HPDE6-E6E7 (cell line): ENCODE data around the gene SERPINB6.
"Not testable (repeated sequence)": the region's sequence is repeated elsewhere in the genome, so short reads cannot be mapped to it uniquely, and the experiment has no call there.

Experiments used
- DNase-seq: peaks from one replicate; pipeline ENCODE4 v3.0.0; 2011; ENCODE audit warnings: missing footprints; ENCODE audit errors: extremely low spot score

Gene SERPINB6

DNA sequence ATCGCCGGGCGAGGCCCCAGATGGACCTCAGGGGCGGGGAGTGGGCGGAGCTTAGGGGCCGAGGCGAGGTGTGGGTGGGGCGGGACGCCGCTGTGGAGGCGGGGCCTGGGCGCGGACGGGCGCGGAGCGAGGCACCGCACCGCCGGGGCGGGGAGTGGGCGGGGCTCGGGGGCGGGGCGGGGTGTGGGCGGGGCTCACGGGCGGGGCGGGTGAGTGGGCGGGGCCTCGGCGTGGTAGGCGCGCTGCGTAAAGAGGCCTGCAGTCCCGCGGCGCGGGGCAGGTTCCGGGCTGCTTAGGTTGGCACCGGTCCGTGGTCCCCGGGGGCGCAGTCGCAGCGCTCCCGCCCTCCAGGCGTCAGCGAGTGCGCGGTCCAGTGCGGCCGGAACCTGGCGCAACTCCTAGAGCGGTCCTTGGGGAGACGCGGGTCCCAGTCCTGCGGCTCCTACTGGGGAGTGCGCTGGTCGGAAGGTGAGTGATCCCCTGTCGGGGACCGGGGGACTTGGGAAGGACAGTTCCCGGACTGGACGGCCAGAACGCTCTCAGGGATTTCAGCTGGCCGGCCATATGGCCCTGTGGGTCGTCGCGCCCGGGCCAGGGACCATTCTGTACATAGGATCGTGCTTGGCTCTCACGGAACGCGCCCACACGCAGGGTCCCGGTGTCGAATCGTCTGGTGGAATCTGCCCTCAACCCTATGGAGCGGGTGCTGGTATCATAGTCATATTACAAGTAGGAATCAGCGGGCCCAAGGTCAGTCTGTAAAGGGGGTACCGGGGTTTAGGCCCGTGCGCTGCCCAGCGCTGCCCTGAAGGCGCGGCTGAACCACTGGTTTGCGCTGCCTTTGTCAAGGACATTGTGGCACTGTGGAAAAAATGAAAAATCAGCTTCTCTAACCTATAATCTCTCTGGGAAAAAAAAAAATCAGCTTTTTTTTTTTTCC is 28.5 kb upstream of the SERPINB6 start, which contains the start of gene NQO2:
TSS of gene NQO2 (plus strand) at position 277 of the 940 bp plus-strand sequence. CDS start 6,659 bp downstream, outside the sequence.
- peak; percentile 88 for DNase-seq

DNA sequence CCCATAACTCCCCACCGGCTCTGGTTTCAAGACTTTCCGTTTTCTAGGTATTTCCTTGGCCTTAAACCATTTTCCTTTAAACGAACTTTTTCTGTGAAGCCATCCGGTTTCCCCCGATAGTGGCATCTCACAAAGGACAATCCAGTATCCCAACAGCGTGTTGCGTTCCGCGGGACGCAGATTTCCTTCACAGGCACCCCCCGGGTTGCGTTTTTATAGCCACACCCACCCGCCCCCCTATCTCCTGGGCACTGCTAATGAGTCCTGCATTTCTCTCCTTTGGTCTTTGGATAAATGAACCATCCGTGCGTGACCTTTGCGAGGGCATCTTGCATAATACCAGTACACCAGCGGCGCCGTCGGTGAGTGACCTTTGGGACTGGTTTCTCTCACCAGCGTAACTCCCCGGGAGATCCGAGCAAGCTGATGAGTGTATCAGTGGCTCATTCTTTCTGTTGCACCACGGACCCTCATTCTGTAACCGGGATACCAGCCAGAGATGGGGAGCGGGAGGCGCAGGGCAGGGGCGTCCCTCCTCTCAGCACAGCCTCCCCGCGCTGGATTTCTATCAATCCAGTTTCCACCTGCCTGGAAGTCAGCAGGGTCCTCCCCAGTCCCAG is 27.7 kb upstream of the SERPINB6 start:
- peak; percentile 66 for DNase-seq

DNA sequence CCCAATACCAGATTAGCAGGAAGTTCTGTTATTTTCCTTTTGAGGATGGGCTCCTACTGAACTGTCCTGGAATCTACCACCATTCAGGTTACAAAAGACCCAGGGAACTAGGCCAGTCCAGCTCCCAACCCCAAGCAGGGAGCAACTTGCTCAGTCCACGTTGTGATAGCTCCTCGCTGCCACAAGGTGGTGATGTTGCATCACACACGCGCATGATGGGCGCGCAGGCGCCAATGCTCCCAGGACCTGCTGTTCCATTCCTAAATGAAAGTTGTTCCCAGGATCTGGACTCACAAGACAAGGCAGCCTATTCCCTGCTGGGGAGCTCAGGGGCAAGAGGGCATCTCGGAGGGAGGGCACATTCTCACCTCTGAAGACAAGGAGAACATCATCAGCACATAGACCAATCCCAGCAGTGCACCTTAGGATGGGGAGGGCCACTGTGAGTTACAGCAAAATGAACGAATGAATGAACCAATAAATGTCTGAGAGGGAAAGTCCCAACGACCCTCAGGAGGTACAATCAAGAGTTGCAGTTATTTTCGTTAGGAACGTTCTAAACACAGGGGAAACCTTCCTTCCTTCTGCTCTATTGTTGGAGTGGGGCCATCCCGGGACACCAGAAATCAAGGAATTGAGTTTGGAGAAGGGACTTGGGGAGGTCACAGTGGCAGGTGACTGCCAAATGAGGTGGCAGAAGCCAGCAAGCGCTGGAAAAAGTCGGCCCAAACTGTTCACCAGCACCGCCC is 27.1 kb upstream of the SERPINB6 start:
- not testable (repeated sequence) for DNase-seq

DNA sequence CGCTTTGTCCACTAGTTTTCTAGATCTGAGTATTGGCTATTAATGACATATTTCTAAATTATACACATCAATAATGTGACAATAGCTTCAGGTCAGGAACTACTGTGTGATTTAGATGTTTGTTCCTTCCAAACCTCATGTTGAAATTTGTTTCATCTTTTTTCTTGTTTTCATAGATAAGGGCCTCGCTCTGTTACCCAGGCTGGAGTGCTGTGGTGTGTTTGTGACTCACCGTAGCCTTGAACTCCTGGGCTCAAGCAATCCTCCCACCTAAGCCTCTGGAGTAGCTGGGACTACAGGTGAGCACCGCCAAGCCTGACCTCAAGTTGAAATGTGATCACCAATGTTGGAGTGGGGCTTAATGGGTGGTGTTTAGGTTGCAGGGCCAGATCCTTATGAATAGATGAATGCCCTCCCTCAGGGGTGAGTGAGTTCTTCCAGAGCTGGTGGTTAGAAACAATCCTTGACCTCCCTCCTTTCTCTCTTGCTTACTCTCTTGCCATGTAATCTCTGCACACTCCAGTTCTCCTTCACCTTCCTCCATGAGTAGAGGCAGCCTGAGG is 22.5 kb upstream of the SERPINB6 start:
- no peak for DNase-seq

- no peak for DNase-seq
These were observed 21.1 kb upstream of the SERPINB6 start for GRCh38 chr6:2992330-2992979.

GRCh38 chr6:2990932-2991506 is 19.7 kb upstream of the SERPINB6 start:
- DNase-seq, result no peak

- DNase-seq, result no peak
These were observed 19.0 kb upstream of the SERPINB6 start for GRCh38 chr6:2990248-2990931.

DNA sequence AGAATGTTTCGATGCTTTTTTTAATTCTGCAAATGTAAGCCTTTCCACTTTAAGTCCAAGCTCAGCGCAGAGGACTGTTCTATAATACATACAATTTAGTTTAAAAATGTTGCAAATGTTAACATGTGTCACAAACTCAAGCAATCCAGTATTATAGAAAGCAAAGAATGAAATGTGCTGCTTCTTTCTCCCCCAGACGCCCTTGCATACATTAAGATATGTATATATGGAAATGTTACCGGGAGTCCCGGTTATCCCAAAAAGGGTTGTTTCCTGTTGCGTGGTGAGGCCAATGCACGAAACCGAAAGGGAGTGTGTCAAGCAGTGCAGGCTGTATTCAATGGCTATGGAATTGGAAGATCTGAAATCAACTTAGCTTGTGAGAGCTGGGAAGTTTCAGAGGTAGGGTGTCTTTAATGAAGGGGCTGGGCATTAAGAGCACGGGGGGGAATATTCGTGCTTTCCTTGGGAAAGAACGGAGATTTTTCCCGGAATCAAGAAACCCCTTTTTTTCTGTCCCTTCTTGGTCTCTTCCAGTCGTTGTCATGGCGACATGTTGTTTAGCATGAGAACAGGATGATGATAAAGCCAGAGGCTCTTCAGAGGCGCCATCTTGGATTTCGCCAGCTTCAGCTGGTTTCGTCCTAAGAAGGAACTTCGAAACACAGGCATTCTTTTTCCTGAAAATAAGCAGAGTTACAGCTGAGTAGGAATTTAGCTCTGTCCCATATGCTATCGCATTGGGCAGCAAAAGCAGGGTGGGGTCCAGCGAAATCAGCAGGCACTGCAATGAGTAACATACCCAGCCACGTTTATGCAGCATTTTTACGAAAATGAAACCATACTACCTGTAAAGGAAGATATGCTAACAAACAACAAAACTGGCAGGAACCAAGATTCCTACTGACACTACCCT is 18.2 kb upstream of the SERPINB6 start:
- peak; percentile 67 for DNase-seq

- peak; percentile 75 for DNase-seq
These were observed 17.3 kb upstream of the SERPINB6 start for GRCh38 chr6:2988426-2989331.

GRCh38 chr6:2988094-2988425 is 16.7 kb upstream of the SERPINB6 start:
- DNase-seq, result no peak

DNA sequence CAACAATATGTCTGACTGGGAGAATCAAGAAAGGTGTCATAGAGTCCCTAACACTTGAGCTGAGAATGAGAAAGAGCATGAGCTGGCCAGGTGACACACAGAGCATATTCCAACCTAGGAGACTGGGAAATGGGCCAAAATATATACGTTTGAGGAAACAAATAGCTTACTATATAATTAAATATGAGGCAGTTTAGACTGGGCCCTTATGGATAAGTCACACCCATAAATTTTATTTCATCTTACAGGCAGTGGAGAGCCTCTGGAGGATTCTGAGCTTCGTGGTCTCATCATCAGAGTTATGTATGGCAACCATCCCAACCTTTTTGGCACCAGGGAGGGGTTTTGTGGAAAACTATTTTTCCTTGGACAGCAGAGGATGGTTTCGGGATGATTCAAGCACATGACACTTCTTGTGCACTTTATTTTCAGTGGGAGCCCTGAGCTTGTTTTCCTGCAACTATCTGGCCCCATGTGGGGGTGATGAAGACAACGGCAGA is 15.4 kb upstream of the SERPINB6 start:
- DNase-seq, result no peak

DNA sequence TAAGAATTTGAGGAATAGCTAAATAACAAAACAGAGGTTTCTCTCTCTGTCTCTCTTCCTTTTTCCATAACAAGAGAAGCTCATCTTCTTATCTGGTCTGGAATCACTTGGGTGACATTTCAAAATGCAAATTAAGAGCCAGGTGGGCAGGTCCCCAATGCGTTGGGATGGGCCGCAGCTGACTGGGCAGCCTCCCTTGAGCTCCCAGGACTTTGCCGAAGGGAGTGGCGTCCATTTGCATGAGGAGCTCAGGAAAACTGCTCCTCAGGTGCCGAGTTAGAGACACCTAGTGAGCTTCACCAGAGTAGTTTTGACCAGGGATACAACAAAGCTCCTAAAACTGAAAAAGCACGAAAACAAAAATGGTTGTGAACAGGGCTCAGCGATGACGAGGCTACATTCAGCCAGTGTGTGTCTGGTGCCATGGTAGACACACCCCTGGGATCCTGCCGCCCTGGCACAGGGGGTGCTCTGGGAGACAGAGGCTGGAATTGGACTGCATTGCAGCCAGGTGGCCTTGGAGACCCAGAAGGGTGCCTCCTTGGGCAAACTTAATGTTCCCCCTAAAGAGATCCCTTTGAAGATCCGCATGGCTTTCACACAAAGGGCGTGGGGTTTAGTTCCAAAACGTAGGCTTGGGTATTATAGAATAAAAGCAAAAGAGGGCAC is 13.5 kb upstream of the SERPINB6 start:
- DNase-seq, result no peak

GRCh38 chr6:2982426-2983117 is 11.2 kb upstream of the SERPINB6 start:
- no peak for DNase-seq

DNA sequence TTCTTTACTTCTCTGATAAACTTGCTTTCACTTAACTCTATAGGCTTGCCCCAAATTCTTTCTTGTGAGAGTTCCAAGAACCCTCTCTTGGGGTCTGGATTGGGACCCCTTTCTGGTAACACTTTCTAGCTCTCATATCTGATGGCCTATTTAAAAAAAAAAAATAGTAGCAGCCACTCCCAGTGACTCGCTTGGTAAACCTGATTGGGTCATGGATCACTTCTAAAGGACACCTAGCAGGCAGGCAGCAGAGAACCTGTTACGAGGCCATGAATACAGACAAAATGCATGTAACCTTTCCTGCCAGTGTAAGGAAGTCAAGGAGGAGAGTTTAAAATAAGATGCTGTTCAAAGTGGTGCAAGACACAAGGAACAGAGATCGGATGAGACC is 9.1 kb upstream of the SERPINB6 start:
- DNase-seq, result peak; percentile 40

DNA sequence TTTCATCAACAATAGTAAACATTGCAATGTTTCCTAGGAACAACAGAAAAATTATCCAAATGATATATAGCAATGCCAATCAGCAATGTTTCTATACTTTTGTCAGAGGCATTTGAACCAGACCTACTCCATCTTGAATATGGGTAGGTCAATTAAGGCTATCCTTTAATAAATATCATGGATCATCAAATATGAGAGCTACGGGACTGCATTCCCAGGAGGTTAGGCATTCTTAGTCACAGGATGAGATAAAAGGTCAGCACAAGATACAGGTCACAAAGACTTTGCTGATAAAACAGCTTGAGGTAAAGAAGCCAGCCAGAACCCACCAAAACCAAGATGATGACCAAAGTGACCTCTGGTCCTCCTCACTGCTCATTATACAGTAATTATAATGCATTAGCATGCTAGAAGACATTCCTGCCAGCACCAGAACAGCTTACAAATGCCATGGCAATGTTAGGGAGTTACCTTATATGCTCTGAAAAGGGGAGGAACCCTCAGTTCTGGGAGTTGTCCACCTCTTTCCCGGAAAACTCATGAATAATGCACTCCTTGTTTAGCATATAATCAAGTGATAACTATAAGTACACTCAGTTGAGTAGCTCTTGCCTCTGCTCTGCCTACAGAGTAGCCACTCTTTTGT is 8.6 kb upstream of the SERPINB6 start:
- no peak for DNase-seq

DNA sequence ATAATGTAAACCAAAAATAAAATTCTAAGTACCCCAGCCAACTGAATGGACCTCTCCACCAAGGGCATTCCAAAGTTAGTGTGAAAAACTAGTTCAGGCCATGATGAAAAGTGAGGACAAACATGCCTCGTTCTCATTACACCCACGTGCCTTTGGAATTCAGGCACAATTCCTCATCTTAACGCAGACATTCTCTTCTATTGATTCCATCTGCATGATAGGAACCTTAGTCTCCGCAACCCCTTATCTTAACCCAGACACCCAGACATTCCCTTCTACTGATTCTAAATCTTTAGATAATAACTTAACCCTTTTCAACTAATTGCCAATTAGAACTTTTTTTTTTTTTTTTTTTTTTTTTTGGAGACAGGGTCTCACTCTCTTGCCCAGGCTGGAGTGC is 7.6 kb upstream of the SERPINB6 start:
- no peak for DNase-seq
